Measurements from ENCODE around the gene FAM162A. TPM values are rescaled to one million over a fixed set of nuclear protein-coding genes. Genes with fewer than 3 reads are reported as not detected.

Gene FAM162A
- total RNA-seq, 1 donor from 2014 or later = 9.0 TPM

- DNase-seq (ENCODE audit: low spot score in 2 of 2) = peak; percentile 58 to 70
- no peak for FAIRE-seq
These were observed 905 bp upstream of the FAM162A start, which contains the start of gene MIX23 for GRCh38 chr3:122382888-122383666. MIX23 (minus strand) TSS chr3:122383231; CDS start chr3:122383224, 7 bp downstream.

- FAIRE-seq (no peak), DNase-seq (ENCODE audit: low spot score in 2 of 2) (no peak)
These were observed 3.7 kb downstream of the FAM162A start for GRCh38 chr3:122387709-122388108.

GRCh38 chr3:122389197-122389596 lies 5.2 kb downstream of the FAM162A start:
- DNase-seq (ENCODE audit: low spot score in 2 of 2) (no peak), FAIRE-seq (no peak)

GRCh38 chr3:122389892-122390291 lies 5.9 kb downstream of the FAM162A start:
- FAIRE-seq (no peak), DNase-seq (ENCODE audit: low spot score in 2 of 2) (no peak)

- DNase-seq (ENCODE audit: low spot score in 2 of 2) (no peak), FAIRE-seq (no peak)
These were observed 6.7 kb downstream of the FAM162A start for GRCh38 chr3:122390665-122391064.

- DNase-seq (ENCODE audit: low spot score in 2 of 2) (no peak), FAIRE-seq (no peak)
These were observed 7.9 kb downstream of the FAM162A start for GRCh38 chr3:122391681-122392446.

- DNase-seq (ENCODE audit: low spot score in 2 of 2) (peak in 1 of 2 donors; percentile 25), FAIRE-seq (peak; percentile 3)
These were observed 9.2 kb downstream of the FAM162A start for GRCh38 chr3:122392868-122393844.

GRCh38 chr3:122394173-122394572 lies 10.2 kb downstream of the FAM162A start:
- FAIRE-seq = no peak
- no peak for DNase-seq (ENCODE audit: low spot score in 2 of 2)

- FAIRE-seq = no peak
- DNase-seq (ENCODE audit: low spot score in 2 of 2) = no peak
These were observed 11.6 kb downstream of the FAM162A start for GRCh38 chr3:122395582-122395981.

- FAIRE-seq (no peak), DNase-seq (ENCODE audit: low spot score in 2 of 2) (no peak)
These were observed 12.5 kb downstream of the FAM162A start for GRCh38 chr3:122396511-122396910.

- no peak for FAIRE-seq
These were observed 13.2 kb downstream of the FAM162A start for GRCh38 chr3:122397201-122397600.

GRCh38 chr3:122398920-122399319 lies 14.9 kb downstream of the FAM162A start:
- FAIRE-seq (no peak), DNase-seq (ENCODE audit: low spot score in 2 of 2) (no peak)

More at GRCh38 chr3:122397201-122397600, 13.2 kb downstream of the FAM162A start:
- DNase-seq (ENCODE audit: low spot score in 2 of 2) = no peak

GRCh38 chr3:122403489-122403888 lies 19.5 kb downstream of the FAM162A start:
- no peak for DNase-seq (ENCODE audit: low spot score in 2 of 2)
- FAIRE-seq = no peak

GRCh38 chr3:122405015-122405414 lies 21.0 kb downstream of the FAM162A start:
- no peak for FAIRE-seq

GRCh38 chr3:122406198-122406597 lies 22.2 kb downstream of the FAM162A start:
- no peak for FAIRE-seq
- DNase-seq (ENCODE audit: low spot score in 2 of 2) = no peak

More at GRCh38 chr3:122405015-122405414, 21.0 kb downstream of the FAM162A start:
- DNase-seq (ENCODE audit: low spot score in 2 of 2) = no peak

- no peak for FAIRE-seq
- no peak for DNase-seq (ENCODE audit: low spot score in 2 of 2)
These were observed 24.0 kb downstream of the FAM162A start for GRCh38 chr3:122407946-122408345.

- no peak for FAIRE-seq
- DNase-seq (ENCODE audit: low spot score in 2 of 2) = no peak
These were observed 25.5 kb downstream of the FAM162A start for GRCh38 chr3:122409446-122409845.

GRCh38 chr3:122410111-122410510 lies 26.1 kb downstream of the FAM162A start:
- no peak for FAIRE-seq
- DNase-seq (ENCODE audit: low spot score in 2 of 2) = no peak

- DNase-seq (ENCODE audit: low spot score in 2 of 2) = no peak
- FAIRE-seq = no peak
These were observed 26.7 kb downstream of the FAM162A start for GRCh38 chr3:122410639-122411038.

- no peak for DNase-seq (ENCODE audit: low spot score in 2 of 2)
- no peak for FAIRE-seq
These were observed 30.4 kb downstream of the FAM162A start for GRCh38 chr3:122414391-122414790.
